Forelimb muscle (tissue), 1 donor: ENCODE measurements around the gene PASK. TPM values are rescaled to one million over a fixed set of nuclear protein-coding genes. Genes with fewer than 3 reads are reported as not detected.
"Not testable (repeated sequence)": the region's sequence is repeated elsewhere in the genome, so short reads cannot be mapped to it uniquely, and the experiment has no call there.

Experiments
- DNase-seq: peaks from one replicate; pipeline ENCODE4 v3.0.0-alpha.2; 2013; ENCODE audit warnings: low read depth
- polyA plus RNA-seq: library from polyadenylated mRNA; unstranded; fragments of 120-200 nt; gene quantifications from one replicate; pipeline ENCODE4 v1.2.1, GENCODE V29; 2013; ENCODE audit not compliant: insufficient read length

The PASK gene
- polyA plus RNA-seq = 5.0 TPM

DNA sequence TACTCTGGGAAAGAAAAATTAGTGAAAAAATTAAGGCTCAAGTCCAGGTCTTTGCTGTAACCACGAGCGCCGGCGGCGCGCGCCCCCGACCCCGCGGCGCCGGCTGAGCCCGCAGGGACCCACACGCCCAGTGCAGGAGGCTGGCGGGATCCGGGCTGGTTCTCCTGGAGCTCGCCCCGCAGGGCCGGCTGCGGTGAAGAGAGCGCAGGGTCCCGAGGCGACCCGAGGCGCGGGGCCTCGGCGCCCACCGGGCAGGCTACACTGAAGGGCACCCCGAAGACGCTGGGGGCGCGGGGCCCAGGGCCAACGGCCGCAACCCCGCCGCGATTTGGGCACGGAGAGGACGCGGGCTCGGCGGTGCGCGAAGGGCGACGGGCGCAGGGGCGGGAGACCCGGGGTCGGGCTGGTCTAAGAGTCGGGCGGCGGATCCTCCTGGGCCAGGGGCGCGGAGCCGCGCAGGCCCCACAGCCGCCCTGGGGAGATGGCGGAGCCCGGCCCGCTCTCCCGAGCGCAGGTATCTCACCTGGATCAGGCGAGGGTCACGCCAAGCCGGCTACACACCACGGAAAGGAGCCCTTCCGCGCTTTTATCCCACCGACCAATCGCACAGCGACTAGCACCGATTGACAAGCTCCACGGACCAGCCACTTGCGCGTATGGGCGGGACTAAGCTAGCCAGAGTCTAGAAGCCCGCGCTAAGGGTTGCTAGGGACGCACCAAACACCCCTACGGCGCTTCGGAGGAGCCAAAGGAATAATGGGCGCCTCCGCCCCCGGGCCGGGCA is at the start of gene PASK:
TSS of gene PASK (minus strand) at position 582 of the 784 bp plus-strand sequence. CDS start 6,440 bp downstream, outside the sequence.
- DNase-seq = peak; percentile 78

- DNase-seq = no peak
Observed at GRCh38 chr2:241198381-241199279, 49.4 kb upstream of the PASK start.

DNA sequence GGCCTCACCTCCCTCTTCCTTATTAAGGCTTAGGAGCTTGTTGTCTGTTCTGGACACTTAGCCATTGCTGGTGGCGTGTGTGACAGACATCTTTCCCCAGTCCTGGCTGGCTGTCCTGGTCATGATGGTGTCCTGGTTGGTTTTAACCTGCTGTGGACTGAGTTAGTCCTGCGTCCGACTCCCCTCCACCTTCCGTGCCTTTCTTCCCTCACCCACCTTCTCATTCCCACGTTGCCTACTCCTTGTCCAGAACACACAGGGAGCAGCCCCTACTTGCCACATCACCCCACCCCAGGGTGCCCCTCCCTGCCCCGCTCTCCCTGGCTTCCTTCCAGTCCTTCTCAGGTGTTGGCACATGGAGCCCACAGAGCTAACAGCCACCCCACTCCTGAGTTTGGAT is 48.7 kb upstream of the PASK start:
- DNase-seq = no peak

DNA sequence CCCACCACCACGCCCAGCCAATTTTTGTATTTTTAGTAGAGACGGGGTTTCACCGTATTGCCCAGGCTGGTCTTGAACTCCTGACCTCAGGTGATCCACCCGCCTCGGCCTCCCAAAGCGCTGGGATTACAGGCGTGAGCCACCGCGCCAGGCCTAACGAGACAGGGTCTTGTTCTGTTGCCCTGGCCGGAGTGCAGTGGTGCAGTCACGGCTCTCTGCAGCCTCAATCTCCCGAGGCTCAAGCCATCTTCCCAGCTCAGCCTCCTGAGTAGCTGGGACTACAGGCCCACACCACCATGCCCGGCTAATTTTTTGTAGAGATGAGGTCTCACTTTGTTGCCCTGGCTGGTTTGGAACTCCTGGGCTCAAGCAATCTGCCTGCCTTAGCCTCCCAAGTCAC is 48.0 kb upstream of the PASK start:
- not testable (repeated sequence) for DNase-seq

DNA sequence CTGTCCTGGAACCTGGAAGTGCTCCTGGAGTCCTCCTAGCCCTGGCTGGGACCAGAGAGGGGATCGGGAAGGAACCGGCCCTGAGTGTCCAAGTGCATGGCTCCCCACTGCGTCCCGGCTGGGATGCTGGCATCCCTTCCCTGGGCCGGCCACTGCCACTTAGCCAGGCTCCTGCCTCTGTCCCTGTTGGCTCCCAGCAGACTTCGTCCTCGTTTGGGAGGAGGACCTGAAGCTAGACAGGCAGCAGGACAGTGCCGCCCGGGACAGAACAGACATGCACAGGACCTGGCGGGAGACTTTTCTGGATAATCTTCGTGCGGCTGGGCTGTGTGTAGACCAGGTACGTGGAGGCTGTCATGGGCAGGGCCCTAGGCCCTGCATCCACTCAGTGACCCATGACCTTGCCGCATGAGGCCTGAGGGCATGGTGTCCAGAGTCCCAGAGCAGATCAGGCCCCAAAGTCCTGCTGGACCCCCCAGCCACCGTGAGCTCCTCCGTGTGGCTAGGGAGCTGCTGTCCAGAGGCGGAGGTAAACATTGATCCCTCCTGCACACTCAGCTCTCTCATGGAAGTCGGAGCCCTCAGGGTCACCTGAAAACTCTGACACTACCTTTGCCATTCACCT is 46.3 kb upstream of the PASK start:
- no peak for DNase-seq

DNA sequence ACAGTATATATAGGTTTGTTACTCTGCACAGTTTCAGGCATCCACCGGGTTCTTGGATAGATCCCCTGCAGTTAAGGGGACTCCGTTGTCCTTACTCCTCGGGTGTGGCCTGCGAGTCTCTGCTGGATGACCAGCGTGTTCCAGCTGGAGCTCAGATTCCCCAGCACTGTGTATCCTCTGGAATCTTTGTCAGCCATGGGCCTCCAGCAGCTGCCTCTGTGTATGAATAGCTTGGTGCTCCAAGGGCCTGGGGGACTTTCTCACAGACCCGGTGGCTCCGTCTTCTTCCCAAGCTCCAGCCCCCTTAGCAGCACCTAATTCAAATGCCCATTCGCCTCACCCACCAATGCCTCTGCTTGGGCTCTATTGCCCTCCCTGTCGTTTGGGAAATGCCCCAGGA is 45.5 kb upstream of the PASK start:
- no peak for DNase-seq

GRCh38 chr2:241193271-241193670 is 44.0 kb upstream of the PASK start:
- no peak for DNase-seq

DNA sequence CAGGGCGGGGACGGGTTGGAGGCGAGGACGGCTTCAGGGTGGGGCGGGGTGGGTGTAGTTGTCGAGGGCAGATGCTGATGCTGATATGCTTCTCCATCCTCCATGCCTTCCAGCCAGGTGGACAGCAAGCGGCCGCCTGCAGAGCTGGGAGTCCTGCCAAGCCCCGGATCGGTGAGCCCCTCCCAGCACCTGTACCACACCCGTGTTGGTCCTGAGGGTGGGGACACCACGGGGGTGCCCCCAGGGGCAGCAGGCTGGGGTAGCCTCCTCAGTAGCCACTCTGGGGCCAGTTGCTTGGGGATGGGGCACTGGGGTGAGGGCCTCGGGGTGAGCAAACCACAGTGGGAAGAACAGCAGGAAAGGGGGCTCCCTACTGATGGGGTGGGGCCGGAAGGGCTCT is 41.8 kb upstream of the PASK start:
- DNase-seq = no peak

DNA sequence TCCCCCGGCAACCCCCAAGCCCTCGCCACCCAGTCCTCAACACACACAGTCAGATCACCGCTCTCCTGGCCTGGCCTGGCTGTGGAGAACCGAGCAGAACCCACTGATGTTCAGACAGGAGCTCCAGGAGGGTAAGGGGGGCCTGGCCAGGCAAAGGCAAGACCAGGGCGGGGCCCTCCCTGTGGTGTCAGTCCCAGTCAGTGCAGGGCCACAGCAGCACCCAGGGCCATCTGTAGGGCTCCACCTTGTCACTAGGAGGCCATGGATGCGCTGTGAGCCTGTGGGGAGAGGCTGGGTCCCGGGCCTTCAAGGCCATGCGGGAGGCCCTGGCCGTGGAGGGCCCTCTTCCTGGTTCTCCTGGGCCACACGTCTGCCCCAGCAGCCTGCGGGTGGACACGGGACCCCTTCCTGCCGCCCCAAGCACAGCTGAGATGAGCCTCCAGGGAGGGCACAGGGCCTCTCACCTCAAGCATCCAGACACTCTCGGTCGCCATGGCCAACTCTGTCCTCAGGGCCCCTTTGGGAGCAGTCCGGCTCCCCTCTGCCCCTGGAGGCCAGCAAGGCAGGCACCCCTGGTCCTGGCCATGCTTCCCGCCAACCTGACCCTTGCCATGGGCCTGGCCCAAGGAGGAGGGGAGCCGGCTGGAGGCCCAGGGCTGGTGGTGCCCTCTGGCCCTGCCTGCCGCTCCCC is 41.2 kb upstream of the PASK start:
- DNase-seq = no peak

DNA sequence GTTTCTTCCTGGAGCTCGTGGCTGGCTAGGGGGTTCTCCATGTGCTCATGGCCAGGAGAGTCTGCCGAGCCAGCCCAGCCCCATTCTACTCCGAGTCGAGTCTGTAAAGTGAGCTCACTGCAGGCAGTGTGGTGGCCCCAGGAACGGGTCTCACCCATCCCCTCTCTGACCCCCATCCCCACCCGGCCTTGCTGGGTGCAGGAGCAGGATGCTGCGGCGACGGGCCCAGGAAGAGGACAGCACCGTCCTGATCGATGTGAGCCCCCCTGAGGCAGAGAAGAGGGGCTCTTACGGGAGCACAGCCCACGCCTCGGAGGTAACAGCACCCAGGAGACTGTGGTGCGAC is 40.6 kb upstream of the PASK start:
- DNase-seq = no peak

DNA sequence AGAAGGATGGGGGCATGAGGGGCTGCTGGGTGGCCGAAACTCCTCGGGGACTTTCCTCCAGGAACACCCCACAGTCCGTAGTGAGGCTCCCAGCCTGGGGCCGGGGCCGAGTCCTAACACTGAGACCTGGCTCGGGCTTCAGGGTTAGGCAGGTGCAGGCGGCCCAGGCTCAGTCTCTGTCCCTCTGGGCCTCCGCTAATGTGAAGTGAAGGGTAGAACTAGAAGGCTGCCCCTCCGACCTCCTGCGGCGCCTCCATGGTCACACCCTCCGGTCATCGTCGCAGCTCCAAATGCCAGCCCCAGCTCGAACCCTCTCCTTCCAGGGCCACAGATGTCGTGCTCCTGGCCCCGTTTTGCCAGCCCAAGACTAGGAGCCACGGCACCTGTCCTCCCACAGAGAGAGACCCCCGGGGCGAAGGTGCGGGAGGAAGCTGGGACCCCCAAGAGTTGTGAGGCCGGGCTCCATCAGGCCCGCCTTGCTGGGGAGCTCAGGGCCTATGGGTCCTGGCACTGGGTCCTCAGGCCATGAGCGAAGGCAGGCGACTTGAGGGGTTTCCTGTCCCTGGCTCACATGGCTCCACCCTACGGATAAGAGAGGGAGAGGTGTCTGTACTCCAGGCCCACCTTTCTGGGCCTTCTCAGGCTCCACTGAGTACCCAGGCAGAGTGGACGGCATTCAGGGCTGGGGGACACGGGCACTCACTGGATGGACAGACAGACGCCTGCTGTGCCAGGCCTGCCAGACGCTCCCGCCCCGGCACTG is 40.0 kb upstream of the PASK start:
- DNase-seq = no peak

DNA sequence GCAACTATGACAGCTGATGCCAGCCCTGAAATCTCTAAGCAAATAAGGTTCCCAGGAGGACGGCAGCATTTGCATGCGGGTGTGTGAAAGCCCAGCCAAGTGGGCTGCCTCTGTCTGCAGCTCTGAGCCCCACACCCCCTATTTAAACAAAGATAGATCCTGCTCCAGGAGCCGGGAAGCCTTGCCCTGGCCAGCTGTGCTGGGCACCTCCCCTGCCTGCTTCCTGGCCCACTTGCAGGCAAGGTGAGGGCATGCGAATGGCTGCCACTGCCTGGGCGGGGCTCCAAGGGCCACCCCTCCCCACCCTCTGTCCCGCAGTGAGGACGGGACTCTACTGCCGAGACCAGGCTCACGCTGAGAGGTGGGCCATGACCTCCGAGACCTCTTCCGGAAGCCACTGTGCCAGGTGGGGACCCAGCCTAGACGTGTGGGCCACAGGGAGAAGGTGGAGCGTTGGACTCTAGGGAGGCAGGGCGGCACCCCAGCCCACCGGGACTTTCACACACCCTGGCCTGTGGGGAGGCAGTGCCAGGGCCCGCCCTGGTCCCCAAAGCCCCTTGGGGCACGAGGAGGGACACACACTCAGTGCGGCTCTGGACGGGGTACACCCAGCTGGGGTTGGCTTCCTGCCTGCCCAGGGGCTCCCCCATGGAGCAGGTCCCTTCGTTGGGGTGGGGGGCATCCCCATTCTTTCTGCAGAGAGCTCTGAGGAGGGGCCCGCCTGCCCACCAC is 39.3 kb upstream of the PASK start, which contains the start of gene ANO7:
TSS of gene ANO7 (plus strand) at position 317 of the 732 bp plus-strand sequence. CDS start 1,387 bp downstream, outside the sequence.
- no peak for DNase-seq

- DNase-seq = no peak
Observed at GRCh38 chr2:241187918-241188234, 38.6 kb upstream of the PASK start.

GRCh38 chr2:241187101-241187917 is 38.0 kb upstream of the PASK start:
- DNase-seq = no peak

- no peak for DNase-seq
Observed at GRCh38 chr2:241185961-241186360, 36.7 kb upstream of the PASK start.

GRCh38 chr2:241184901-241185300 is 35.6 kb upstream of the PASK start:
- DNase-seq = no peak

DNA sequence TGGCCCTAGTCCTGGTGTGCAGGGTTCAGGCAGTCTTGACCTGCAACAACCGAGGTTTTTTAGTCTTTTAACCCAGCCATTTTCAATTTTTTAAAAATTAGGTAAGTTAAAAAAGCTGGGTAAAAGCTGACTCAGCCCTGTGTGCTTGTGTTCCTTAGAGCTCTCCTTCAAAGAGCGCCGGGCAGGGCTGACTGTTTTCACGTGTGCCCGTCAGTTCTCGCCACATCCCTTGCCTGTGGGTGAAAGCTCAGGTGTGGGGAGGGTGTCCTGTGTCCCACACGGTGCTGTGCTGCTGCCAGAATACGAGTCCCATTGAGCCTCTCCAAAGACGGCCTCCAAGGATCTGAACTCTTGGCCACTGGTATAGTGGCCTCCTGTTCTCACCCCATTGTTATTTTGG is 33.9 kb upstream of the PASK start:
- DNase-seq = no peak

DNA sequence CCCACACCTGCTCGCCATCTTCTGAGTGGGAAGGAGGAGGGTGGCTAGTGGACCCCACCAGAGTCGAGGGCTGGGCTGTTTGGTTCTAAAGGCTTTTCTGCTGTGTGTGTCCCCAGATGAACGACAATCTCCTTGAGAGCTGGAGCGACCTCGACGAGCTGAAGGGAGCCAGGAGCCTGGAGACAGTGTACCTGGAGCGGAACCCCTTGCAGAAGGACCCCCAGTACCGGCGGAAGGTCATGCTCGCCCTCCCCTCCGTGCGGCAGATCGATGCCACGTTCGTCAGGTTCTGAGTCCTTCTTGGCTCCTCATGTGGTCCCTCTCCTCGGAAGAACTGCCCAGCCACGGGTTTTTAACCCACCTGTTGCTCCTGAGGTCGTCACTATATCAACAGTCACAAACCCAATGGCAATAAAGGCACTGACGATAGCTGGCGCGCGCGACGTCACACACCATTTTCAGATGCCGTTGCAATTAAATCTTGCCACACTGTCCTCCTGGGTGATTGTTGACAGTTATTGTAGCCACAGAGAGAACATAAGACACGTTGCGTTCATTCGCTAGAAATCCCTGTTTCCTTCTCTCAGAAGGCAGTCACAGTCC is 33.4 kb upstream of the PASK start:
- no peak for DNase-seq

- DNase-seq = no peak
Observed at GRCh38 chr2:241182126-241182525, 32.9 kb upstream of the PASK start.
